MM.1S (cell line): Measurements from ENCODE around the gene CACNA1I.

Source experiments
- DNase-seq: peaks from one replicate; pipeline ENCODE4 v3.0.0-alpha.2; 2015
- H2AFZ ChIP-seq: fragments of 300-600 bp; sonication (generic); 2 replicates; pipeline ENCODE4 v1.6.0; 2016; ENCODE audit warnings: antibody characterized with exemption, low read length
- H3F3A ChIP-seq: fragments of 300-600 bp; sonication (generic); 2 replicates; pipeline ENCODE4 v1.6.1; 2016; ENCODE audit warnings: mild to moderate bottlenecking, antibody characterized with exemption, low read length, moderate library complexity, mixed read lengths; ENCODE audit not compliant: insufficient read depth
- H3K27ac ChIP-seq: fragments of 300-600 bp; sonication (generic); 2 replicates; pipeline ENCODE4 v1.5.1; 2016; ENCODE audit warnings: mild to moderate bottlenecking, low read length
- H3K27me3 ChIP-seq: fragments of 300-600 bp; sonication (generic); replicated peaks from 2 replicates; pipeline ENCODE4 v1.6.0; 2016; ENCODE audit warnings: low read length; ENCODE audit not compliant: insufficient read depth
- H3K36me3 ChIP-seq: fragments of 300-600 bp; sonication (generic); replicated peaks from 2 replicates; pipeline ENCODE4 v1.6.1; 2016; ENCODE audit warnings: mild to moderate bottlenecking, low read length, mixed read lengths; ENCODE audit not compliant: insufficient read depth
- H3K4me1 ChIP-seq: fragments of 300-600 bp; sonication (generic); 2 replicates; pipeline ENCODE4 v1.6.1; 2016; ENCODE audit warnings: low read length, mixed read lengths
- H3K4me2 ChIP-seq: fragments of 300-600 bp; sonication (generic); 2 replicates; pipeline ENCODE4 v1.6.0; 2016; ENCODE audit warnings: low read depth, low read length
- H3K4me3 ChIP-seq: fragments of 300-600 bp; sonication (generic); 2 replicates; pipeline ENCODE4 v1.5.1; 2016; ENCODE audit warnings: low read length, mixed read lengths
- H3K79me2 ChIP-seq: fragments of 300-600 bp; sonication (generic); 2 replicates; pipeline ENCODE4 v1.6.1; 2016; ENCODE audit warnings: mixed run types, low read length, mixed read lengths
- H3K9ac ChIP-seq: fragments of 300-600 bp; sonication (generic); 2 replicates; pipeline ENCODE4 v1.6.1; 2016; ENCODE audit warnings: low read length, mixed read lengths
- H3K9me2 ChIP-seq: fragments of 300-600 bp; sonication (generic); replicated peaks from 2 replicates; pipeline ENCODE4 v1.6.1; 2016; ENCODE audit warnings: mild to moderate bottlenecking, low read length, mixed read lengths; ENCODE audit not compliant: insufficient read depth
- H3K9me3 ChIP-seq: fragments of 300-600 bp; sonication (generic); replicated peaks from 2 replicates; pipeline ENCODE4 v1.6.1; 2016; ENCODE audit warnings: mild to moderate bottlenecking, low read length, mixed read lengths; ENCODE audit not compliant: insufficient read depth
- H4K20me1 ChIP-seq: fragments of 300-600 bp; sonication (generic); 2 replicates; pipeline ENCODE4 v1.6.1; 2016; ENCODE audit warnings: mild to moderate bottlenecking, low read length, moderate library complexity, mixed read lengths; ENCODE audit not compliant: insufficient read depth
- CTCF ChIP-seq: fragments of 300-600 bp; sonication (generic); IDR thresholded peaks from 2 replicates; pipeline ENCODE4 v1.5.1; 2016; ENCODE audit warnings: antibody characterized with exemption, low read length, mixed read lengths
- EZH2 ChIP-seq: fragments of 300-600 bp; sonication (generic); optimal IDR thresholded peaks from 2 replicates; pipeline ENCODE3; 2017; ENCODE audit warnings: low read depth, mild to moderate bottlenecking, antibody characterized with exemption, low read length, mixed read lengths
- EZH2phosphoT487 ChIP-seq: fragments of 300-600 bp; sonication (generic); IDR thresholded peaks from 2 replicates; pipeline ENCODE4 v1.6.1; 2018; ENCODE audit warnings: antibody characterized with exemption, low read length

The CACNA1I gene

DNA sequence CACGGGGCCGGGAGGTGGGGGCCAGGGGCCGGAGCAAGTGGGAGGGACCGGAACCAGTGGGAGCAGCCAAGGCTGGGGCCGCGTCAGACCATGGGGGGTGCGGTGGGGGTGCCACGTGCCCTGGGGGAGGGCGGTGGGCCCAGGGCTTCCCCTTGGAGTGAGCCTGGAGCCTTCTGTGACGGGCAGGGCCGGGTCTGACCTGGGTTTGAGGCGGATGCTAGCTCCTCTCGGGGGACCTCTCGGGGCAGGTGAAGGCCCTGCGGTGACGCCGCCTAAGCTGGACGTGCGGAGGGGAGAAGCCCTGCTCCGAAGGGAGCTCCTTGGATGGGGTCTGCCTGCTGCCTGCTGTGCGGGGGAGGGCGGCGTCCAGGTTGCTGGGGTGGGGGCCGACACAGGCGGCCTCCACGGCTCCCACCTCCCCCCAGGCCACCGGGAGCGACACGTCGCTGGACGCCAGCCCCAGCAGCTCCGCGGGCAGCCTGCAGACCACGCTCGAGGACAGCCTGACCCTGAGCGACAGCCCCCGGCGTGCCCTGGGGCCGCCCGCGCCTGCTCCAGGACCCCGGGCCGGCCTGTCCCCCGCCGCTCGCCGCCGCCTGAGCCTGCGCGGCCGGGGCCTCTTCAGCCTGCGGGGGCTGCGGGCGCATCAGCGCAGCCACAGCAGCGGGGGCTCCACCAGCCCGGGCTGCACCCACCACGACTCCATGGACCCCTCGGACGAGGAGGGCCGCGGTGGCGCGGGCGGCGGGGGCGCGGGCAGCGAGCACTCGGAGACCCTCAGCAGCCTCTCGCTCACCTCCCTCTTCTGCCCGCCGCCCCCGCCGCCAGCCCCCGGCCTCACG is 115.0 kb downstream of the CACNA1I start:
- no peak overlapping the region for H3K4me2 ChIP-seq
- H2AFZ ChIP-seq: no peak overlapping the region
- no peaks in the 10 kb centered on the region for H3K79me2 ChIP-seq
- no peak for DNase-seq
- H3K9me2 ChIP-seq: no peaks in the 10 kb centered on the region
- TF ChIP-seq EZH2: no peak
- TF ChIP-seq EZH2phosphoT487: no peak
- TF ChIP-seq CTCF: no peak
- H3F3A ChIP-seq: no peaks in the 10 kb centered on the region
- peaks cover 84% of the 10 kb centered on the region for H3K27me3 ChIP-seq
- no peak overlapping the region for H3K9ac ChIP-seq
- no peaks in the 10 kb centered on the region for H3K9me3 ChIP-seq
- H4K20me1 ChIP-seq: no peaks in the 10 kb centered on the region
- no peaks in the 10 kb centered on the region for H3K4me1 ChIP-seq
- H3K36me3 ChIP-seq: no peaks in the 10 kb centered on the region
- no peak overlapping the region for H3K4me3 ChIP-seq
- H3K27ac ChIP-seq: no peak overlapping the region

- Histone ChIP-seq H2AFZ (no peak overlapping the region), H3K9ac (no peak overlapping the region), H3F3A (no peaks in the 10 kb centered on the region), H3K79me2 (no peaks in the 10 kb centered on the region), H3K9me3 (no peaks in the 10 kb centered on the region), H3K36me3 (no peaks in the 10 kb centered on the region), H4K20me1 (no peaks in the 10 kb centered on the region), H3K27me3 (peaks cover 84% of the 10 kb centered on the region), H3K4me2 (no peak overlapping the region), H3K4me1 (no peaks in the 10 kb centered on the region), H3K27ac (no peak overlapping the region), H3K9me2 (no peaks in the 10 kb centered on the region), H3K4me3 (no peak overlapping the region)
- TF ChIP-seq CTCF (no peak), EZH2 (no peak), EZH2phosphoT487 (no peak)
- no peak for DNase-seq
These were observed 115.6 kb downstream of the CACNA1I start for GRCh38 chr22:39686178-39686620.

DNA sequence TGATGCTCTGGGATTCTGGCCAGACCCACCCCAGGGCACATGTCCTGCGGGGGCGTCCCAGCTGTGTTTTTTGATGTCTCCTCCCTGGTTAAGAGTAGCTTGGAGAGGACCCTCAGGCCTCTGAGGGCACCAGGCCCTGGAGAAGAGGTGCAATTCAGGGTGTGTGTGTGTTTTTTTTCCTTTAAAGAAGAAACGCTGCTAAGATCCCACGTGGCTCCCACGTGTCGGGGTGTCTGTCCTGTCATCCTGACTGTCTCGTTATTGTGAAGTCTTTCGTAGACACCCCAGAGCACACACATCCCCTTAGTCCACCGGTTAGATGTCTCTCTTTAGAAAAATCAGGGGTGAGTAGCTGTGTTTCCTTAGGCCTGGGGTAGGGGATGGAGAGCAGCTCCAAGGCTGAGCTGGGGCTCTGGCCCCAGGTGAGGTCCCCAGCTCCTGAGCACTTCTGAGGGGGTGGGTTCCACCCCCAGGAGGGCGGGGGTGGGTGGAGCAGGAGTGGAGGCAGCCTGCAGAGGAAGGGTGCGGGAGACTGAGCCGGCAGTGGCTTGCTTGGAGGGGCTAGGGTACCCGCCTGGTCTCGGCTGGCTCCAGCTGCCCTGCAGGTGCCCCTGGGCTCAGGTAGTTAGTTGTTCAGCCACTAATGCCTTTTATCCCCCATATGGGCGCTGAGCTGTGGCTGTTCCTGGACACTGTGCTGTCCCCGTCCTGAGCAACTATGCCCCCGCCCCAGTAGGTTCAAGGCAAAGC is 116.4 kb downstream of the CACNA1I start:
- Histone ChIP-seq H4K20me1 (no peaks in the 10 kb centered on the region), H3K36me3 (no peaks in the 10 kb centered on the region), H3K4me3 (no peak overlapping the region), H3K4me1 (no peaks in the 10 kb centered on the region), H2AFZ (no peak overlapping the region), H3K27me3 (peaks cover 84% of the 10 kb centered on the region), H3K4me2 (no peak overlapping the region), H3F3A (no peaks in the 10 kb centered on the region), H3K9ac (no peak overlapping the region), H3K79me2 (no peaks in the 10 kb centered on the region), H3K9me2 (no peaks in the 10 kb centered on the region), H3K9me3 (no peaks in the 10 kb centered on the region), H3K27ac (no peak overlapping the region)
- no peak for TF ChIP-seq CTCF
- TF ChIP-seq EZH2phosphoT487: no peak
- no peak for TF ChIP-seq EZH2
- no peak for DNase-seq
